Adrenal gland (tissue), 5 donors: ENCODE measurements around the gene ADD1.

Experiments used
- POLR2A ChIP-seq, 2 donors: fragments of 450-650 bp; IDR thresholded peaks; one replicate each; pipeline ENCODE4 v1.6.1; 2017; ENCODE audit warnings: antibody characterized with exemption in 2 of 2, mild to moderate bottlenecking in 2 of 2, moderate library complexity in 1 of 2
- TF ChIP-seq, protein P1 (sequence below), 6 experiments: fragments of 450-650 bp in 4 of 6; fragments of 200-600 bp in 2 of 6; sonication (generic) in 1 of 6; IDR thresholded peaks; 1 replicate in 5 of 6; 2 replicates in 1 of 6; pipeline versions ENCODE4 v1.5.1 to v1.8.0; 2016 to 2021; ENCODE audit warnings: antibody characterized with exemption in 6 of 6, mild to moderate bottlenecking in 2 of 6, moderate library complexity in 1 of 6
- donor health status: DM: no; HTN: no; CAD: no.

- TF ChIP-seq POLR2A (IDR thresholded peaks at IDR 0.05) = no peak
- TF ChIP-seq, protein P1, sequence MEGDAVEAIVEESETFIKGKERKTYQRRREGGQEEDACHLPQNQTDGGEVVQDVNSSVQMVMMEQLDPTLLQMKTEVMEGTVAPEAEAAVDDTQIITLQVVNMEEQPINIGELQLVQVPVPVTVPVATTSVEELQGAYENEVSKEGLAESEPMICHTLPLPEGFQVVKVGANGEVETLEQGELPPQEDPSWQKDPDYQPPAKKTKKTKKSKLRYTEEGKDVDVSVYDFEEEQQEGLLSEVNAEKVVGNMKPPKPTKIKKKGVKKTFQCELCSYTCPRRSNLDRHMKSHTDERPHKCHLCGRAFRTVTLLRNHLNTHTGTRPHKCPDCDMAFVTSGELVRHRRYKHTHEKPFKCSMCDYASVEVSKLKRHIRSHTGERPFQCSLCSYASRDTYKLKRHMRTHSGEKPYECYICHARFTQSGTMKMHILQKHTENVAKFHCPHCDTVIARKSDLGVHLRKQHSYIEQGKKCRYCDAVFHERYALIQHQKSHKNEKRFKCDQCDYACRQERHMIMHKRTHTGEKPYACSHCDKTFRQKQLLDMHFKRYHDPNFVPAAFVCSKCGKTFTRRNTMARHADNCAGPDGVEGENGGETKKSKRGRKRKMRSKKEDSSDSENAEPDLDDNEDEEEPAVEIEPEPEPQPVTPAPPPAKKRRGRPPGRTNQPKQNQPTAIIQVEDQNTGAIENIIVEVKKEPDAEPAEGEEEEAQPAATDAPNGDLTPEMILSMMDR (IDR thresholded peaks at IDR 0.05) = no peak
Observed at GRCh38 chr4:2868877-2869487, 25.3 kb downstream of the ADD1 start.
